Suppressor macrophage treated with lipopolysaccharide for 4 hours (primary cell): Measurements from ENCODE around the gene CKS1B.
"Not testable (repeated sequence)": the region's sequence is repeated elsewhere in the genome, so short reads cannot be mapped to it uniquely, and the experiment has no call there.

Experiments used
- DNase-seq: peaks from one replicate; pipeline ENCODE4 v3.0.0-alpha.2; 2020

Gene CKS1B

DNA sequence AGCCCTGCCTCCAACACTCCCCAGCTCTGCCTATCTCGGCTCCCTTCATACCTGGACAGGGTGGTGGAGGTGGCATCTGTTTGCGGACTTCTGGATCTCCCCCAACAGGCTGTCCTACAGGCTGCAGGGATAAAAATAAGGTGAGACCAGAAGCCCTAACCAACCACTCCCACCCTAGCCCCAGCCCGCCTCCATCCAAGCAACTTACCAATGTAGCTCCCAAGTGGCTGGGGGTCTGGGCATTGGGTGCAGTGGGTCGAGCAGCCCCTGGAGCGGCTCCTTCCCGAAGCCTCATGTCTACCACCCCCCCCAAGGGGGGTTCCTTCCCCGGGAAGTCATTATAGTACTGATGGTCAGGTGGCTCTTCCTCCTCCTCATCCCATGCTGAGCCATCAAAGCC, 8.4 kb upstream of the CKS1B start:
- no peak for DNase-seq

DNA sequence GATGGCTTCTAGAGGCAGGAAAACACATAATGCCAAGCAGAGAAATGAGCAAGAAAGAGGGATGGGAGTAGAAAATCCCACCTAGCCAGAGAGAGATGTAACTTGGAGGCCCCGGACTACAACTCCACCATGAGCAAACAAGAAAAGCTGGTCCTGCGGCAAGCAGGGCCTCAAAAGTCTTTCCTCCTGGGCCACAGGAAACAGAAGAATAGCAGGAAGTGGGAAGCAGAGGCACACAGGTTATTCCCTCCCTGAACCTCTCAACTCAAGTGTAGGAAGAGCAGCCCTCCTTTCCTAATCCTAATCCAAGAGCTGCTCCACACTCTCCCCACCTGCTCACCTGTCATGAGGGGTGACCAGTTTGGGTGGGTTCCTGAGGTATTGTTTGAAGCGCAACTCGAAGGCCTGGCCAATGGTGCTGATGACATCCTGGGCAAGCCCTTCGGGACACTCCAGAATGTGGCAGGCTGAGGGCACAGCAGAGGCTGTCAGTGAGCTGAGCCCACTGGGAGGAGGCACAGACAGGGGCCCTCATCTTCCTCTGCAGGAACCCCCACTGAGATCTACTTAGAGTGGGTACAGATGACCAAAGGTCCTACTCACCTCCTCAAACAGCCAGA, 7.0 kb upstream of the CKS1B start:
- no peak for DNase-seq

DNA sequence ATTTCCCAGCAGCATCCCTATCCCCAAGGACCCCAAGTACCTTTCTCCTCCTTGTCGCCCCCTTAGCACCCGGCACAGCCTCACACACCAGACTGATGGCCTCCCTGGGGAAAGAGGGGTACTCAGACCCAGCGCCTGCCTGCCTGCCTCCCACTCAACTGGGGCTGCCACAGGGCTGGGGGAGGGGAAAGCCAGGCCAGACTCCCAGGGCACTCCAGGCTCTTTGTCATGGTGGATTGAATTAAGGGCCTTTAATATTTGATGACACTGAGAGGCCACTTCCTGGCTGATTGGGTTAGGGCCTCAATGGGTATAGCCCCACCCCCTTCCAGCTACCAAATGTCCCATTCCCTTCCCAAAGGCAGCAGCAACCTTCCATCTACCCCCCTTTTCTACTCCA, 5.8 kb upstream of the CKS1B start:
- DNase-seq = no peak

DNA sequence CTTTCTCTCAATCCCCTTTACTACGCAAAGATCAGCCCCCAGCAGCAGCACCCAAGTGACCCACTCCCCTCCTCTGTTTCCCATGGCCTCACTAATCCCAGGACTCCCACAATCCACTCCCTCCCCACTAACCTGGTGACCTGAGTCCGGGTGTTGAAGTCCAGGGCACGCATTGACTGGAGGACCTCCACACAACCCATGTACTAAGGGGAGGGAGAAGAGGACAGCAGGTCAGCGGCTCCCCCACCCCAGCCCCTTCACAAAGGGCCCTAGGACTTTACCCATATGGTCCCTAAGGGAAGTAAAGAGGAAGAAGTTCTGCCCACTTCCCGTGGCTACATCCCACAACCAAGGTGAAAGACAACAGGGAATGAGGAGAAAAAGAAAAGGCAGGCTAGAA, 5.2 kb upstream of the CKS1B start:
- DNase-seq = no peak

DNA sequence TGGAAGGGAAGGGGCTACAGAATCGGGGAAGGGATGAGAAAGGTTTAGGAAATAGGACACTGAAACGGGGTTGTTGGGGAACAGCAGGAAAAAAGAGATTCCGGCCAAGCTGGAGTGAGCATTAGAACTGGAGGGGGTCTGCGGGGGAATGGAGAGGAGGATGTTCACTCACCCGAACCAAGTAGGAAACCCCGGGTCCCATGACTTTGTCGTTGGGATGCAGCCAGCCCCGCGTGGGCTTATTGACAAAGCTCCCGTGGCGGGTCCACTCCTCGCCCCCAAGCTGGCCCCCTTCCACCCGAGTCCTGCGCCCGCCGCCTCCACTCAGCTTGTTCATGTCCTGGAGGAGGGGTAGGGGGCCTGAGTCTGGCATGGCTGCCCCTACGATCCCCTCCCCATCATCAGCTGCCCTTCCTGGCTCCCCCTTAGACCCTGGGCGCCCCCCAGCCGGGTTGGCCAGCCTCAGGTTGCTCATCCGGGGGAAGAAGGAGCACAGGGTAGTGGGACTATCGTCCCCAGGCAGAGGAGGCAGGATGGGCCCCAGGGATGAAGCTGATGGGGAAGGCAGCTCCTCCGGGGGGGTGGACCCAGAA, 4.5 kb upstream of the CKS1B start:
- no peak for DNase-seq

DNA sequence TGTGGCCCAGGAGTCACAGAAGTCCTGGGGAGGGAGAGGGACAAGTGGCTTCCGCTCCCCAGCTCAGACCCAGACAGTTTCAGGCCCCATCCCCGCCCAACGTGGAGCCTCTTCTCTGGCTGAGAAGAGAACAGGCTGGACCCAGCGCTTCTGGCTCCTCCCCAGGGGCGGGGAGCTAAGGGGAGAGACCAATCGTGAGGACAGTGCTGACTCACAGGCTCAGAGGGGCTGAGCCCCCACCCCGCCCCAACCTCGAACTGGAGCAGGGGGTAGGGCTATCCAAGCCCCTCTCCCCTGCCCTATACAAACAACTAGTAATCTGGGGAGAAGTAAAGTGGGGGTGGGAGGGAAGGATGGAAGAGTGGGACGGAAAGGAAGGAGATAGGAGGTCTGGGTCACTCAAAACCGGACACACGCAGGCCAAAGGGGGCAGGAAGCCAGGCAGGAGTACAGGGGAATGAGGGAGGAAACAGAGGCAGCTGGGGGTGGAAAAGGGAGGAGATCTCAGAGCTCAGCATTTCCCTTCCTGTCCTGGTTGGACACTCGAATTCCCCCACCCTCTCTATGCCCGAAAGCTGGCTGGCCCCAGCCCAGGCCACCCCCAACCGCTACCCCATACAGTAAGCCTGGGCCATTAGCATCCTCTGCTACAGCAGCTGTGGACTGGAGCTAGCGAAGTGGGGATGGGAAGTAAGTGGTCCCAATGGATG, 3.7 kb upstream of the CKS1B start, which contains the start of gene SHC1:
Gene SHC1 (minus strand): TSS at position 117 of the 710 bp plus-strand sequence. CDS start 221 bp downstream, outside the sequence.
- DNase-seq = peak; percentile 76

DNA sequence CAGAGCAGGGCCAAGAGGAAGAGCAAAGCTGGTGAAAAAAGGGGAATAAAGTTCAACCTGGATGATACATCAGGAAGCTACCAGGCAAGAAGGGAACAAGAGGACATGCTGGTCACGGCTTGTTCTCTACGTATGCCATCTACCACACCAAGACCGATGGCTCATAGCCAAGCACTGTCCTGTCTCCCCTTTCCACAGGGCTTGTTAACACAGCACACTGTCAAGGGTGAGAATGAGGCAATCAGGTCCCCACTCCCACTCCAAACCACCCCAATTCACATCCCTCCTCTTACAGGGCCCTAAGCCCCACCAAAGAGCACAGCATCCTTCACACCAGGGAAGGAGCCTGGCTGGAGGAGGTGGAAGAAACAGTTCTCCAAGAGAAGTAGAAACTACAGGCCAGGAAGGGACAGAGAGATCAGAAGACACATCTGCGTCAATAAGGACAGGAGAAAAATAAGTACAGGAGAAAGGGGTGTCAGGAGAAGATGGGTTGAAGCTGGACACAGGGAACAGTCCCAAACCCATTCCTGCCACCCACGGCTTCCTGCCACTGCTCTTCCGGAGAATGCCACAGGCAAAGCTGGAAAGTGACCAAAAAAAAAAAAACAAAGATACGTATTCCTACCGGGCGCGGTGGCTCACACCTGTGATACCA, 3.0 kb upstream of the CKS1B start:
- DNase-seq = peak; percentile 35

DNA sequence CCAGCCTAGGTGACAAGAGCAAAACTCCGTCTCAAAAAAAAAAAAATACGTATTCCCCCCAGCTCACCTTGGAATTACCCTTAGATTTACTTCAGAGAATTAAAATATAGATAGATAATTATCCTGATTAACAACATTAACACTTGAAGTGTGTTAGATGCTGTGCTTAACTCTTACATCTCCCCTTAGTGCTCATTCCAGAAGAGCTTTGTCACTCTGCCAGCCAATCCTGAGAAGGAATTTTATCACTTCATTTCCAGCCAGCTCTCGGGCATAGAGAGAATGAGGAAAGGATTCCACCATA, 2.3 kb upstream of the CKS1B start:
- no peak for DNase-seq

DNA sequence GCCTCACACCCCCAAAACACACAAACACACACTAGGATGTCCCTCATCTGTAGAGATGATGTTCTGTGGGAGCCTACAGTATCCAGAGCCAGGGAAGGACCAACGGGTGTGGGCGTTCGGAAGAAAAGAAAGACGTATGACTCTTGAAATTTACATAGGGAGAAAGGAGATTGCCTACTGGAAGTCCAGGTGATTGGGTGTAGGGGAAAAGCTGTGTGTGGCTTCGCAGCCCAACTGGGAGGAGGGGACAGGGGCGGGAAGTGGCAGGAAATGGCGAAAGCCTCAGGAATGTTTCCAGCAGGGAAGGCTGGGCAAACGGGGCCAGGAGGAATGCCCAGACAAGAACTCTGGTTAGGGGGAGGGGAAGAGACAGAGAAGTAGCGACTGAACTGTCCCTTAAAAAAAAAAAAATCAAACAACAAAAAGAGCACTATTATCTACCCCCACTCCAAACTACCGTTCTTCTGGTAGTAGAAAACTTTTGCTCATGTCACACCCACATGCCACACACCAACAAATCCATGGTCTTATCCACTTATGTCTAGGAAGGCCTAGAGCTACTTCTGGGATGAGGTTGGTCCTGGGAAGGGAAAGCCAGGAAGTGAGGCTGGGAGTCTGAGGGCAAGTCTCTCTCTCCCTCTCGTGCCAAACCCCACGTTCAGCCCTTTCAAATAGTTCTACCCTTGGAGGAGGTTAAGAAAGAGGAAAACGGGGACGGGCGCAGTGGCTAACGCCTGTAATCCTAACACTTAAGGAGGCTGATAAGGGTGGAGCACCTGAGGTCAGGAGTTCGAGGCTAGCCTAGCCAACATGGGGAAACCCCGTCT, 1.8 kb upstream of the CKS1B start:
- DNase-seq = no peak

DNA sequence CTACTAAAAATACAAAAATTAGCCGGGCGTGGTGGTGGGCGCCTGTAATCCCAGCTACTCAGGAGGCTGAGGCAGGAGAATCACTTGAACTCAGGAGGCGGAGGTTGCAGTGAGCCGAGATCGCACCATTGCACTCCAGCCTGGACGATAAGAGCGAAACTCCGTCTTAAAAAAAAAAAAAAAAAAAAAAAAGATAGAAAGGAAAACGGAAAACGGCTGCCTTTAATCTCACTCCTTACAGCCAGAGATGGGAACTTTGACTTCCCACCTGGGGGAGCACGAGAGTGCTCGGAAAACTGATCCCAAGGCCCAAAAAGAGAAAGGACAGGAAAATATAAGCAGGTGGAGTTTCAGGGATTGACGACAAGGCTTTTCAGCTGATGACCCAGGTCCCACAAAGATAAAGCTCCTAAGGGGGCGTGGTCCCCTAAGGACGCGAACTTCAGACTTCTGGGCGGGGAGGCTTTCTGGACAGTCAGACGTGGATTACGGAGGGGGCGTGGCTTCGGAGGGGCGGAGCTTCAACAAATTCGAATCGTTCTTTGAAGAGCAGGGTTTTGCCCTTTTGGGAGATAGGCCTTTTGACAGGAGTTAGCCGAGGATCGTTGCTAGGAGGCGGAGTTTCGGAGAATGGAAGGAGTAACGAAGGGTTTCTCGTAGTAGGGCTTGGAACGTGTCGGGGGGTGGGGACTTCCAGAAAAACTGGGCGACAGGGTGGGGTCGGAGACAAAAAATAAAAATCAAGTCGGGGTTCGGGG, 958 bp upstream of the CKS1B start:
- peak; percentile 98 for DNase-seq

DNA sequence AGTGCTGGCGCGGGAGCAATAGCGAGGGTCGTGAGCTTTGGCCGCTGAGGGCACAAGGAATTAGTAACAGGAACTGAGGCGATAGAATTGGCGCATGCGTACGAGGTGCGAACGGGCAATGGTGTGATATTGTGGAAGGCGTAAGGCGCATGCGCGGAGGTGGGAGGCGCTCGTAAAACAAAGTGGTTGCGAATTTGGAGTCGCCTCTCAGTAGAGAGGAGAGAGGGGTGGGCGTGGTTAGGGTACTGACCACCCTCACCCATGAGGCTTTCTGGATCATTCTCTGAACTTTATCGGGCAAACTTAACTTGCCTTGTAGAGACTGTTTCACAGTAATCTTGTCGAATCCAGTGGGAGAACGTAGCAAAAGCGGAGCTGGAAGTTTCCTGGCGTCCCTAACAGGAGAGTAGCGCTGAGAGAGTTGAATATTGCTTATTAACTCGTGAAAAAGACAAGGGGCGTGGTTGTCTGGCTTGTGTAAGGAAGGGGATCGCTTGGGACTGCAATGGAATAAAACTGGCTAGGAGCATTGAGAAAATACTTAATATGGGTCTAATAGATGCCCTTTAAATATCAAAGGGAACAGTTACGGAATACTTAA, 427 bp downstream of the CKS1B start:
- DNase-seq = peak; percentile 99

DNA sequence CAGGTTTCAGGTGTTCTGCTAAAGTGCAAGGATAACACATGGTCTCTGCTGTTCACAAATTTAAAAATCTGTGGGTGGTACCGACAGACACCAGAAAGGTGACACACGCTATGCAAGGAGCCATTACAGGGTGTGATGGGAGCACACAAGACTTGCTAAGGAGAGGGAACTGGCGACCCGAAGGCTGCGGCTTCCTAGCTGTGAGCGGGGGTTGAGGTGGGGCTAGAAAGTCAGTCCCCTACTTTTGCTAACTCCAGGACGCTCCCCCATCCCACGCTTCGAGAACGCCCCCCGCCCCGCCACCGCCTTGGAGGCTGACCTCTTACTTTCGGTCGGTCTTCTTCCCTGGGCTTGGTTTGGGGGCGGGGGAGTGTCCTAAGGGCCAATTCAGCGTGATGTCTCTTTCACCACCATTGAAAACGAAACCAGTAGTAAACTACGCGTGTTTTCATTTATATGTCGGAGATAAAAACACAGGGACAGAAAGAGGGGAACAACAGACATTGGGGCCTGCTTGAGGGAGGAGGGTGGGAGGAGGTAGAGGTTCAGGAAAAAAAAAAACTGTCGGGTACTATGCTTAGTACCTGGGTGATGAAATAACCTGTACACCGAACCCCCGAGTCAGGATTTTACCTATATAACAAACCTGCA, 1.1 kb downstream of the CKS1B start:
- DNase-seq = peak; percentile 93

DNA sequence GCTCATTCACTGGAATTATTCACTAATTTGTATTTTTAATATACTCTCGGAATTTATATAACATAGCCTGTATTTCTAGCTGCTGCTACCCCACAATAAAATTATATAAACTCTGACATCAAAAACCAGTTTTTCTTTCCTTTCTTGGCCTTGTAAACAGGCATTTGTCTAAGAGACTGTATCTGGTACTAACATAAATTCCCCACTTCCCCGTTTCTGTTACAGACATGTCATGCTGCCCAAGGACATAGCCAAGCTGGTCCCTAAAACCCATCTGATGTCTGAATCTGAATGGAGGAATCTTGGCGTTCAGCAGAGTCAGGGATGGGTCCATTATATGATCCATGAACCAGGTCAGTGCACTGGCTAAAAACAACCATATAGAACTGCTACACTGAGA, 3.3 kb downstream of the CKS1B start:
- not testable (repeated sequence) for DNase-seq

DNA sequence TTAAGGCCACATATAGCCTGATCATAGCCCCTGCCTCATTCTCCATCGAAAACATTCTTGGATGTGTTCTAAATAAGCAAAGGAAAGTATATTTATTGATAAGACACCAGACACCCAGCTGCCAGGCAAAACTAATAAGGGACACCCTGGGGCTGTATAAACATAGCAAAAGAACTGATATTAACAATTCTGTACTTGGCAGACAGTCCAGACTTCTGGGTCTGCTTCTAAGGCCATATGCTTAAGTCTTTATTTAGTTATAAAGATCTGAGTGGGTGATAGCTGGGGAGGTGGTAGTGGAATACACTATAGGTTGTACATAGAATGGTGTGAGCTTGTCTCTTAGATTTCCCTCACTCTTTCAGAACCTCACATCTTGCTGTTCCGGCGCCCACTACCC, 3.9 kb downstream of the CKS1B start:
- no peak for DNase-seq

DNA sequence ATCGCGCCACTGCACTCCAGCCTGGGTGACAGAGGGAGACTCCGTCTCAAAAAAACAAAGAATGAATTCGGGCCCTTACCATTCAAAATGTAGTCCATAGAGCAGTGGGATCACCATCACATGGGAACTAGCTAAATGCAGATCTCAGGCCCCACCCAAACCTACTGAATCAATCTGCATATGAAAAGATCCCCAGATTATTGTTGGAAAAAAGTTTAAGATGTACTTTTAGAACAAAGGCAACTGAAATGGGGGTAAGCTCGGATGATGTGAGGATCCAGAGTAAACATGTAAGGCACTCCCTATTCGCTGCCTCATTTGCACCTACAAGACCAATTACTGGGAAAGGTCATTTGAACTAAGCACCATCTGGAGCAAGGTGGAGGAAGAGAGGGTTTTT, 7.9 kb downstream of the CKS1B start:
- DNase-seq = no peak

DNA sequence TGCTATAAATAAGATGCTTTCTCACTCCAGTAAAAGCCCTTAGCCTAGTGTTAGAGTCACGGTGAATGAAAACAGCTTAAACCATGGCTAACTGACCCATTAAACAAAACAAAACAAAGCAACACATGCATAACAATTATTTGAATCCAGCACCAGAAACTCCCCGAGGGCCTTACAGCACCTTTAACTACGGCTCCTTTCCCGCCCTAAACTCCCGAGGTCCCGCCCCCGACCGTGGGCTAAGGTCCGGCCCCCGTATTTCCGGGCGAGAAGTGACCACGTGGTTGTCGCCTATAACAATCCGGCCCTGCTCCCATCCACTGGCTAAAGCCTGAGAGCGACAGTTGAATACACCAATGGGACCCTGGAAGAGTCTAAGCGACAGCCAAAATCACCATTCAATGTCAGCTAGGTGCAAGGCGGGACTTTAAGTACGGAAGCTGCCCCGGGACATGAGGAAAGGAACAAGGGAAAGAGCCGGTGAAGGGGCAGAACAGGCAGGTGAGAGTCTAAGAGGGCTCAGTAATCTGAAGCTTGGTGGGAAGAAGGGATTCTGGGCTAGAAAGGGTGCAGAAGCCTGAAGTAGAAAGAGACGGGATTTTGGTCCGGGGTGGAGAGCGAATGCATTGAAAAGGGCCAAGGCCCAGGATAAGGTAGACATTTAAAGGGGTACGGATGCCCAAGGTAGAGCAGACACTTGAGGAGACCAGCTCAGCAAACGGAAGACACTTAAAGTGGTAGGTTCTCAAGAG, 8.6 kb downstream of the CKS1B start, which contains the start of gene FLAD1:
Gene FLAD1 (plus strand): TSS at position 448 of the 752 bp plus-strand sequence. CDS start 351 bp downstream, outside the sequence.
- DNase-seq = peak; percentile 99

DNA sequence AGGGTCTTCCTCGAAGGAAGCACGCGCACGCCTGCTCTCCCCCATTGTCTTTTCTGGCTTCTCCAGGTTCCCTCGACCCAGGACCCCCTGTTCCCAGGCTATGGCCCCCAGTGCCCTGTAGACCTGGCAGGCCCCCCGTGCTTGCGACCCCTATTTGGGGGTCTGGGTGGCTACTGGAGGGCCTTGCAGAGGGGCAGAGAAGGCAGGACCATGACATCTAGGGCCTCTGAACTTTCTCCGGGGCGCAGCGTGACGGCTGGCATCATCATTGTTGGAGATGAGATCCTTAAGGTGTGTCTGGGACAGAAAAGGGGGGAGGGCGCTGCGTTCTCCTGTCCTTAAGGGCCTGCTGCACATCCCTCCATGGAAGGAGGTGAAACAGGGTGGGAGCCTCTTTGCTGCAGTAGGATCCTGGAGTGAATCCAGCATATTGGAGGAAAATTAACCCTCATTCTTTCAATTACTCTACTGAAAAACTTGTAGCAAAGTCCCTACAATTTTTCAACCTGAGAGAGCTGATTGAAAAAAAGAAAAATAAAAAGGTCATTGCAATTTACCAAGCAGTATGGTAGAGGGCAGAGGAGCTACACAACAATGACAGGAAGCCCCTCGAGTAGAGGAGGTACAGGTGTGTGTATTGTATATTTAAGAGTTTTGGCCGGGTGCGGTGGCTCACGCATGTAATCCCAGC, 9.4 kb downstream of the CKS1B start:
- DNase-seq = no peak

DNA sequence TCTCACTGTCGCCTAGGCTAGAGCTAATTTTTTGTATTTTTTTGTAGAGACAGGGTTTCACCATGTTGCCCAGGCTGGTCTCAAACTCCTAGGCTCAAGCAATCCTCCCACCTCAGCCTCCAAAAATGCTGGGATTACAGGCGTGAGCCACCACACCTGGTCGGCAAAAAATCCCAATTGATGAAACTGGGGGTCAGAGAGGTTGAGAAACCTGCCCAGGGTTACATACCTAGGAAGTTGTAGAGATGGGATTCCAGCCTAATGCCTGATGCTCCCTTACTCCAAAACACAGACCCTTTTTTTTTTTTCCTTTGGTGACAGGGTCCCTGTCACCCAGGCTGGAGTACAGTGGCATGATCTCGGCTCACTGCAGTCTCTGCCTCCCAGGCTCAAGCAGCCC, 12.3 kb downstream of the CKS1B start:
- not testable (repeated sequence) for DNase-seq

DNA sequence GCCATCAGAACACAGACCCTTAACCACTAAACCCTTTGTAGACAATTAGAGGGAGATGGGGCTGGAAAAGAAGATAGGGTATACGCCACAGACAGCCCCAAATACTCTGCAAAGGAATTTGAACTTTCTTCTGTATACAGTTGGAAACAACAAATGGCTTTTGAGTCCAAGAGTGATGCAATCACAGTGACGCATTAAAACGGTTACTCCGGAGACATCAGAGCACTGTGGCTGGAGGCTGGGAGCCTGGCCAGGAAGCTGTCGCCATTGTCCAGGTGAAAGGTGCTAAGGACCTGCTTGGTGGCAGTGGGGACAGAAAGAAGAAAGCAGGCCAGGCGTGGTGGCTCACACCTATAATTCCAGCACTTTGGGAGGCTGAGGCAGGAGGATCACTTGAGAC, 12.8 kb downstream of the CKS1B start:
- no peak for DNase-seq
